ENCODE measurements around the gene UBXN10. TPM values are rescaled to one million over a fixed set of nuclear protein-coding genes. Genes with fewer than 3 reads are reported as not detected.

Gene UBXN10
- total RNA-seq, 2 donors from 2014 or later, result 1.6 to 10.6 TPM

DNA sequence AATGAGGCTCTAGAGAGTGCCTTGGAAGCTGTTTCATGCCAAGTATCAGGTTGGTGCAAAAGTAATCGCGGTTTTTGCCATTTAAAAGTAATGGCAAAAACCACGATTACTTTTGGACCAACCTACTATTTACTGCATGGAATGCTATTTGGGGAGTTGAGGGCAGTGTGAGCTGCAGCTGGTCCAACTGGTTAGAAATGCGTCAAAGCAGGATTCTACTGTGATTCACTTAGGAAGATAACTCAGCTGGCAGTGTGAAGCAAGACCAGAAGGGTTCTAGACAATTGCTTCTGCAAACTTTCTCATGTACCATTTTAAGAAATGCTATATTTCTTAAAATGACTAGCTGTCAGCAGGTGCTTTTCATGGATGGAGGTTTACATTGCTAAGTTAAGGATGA, 21.6 kb downstream of the UBXN10 start:
- TF ChIP-seq POLR2AphosphoS5 (IDR thresholded peaks at IDR 0.05) (no peak), CTCF (IDR thresholded peaks at IDR 0.05) (no peak), POLR2A (IDR thresholded peaks at IDR 0.05) (no peak)
- H3K27me3 ChIP-seq (replicated peaks; ENCODE audit: insufficient read depth), result no peaks in the 10 kb centered on the region
- no peaks in the 10 kb centered on the region for H3K36me3 ChIP-seq
- H3K4me1 ChIP-seq (replicated peaks), result no peaks in the 10 kb centered on the region
- intact Hi-C loops (cut with DNase I), result no loop called here
- no peak overlapping the region for H3K27ac ChIP-seq
- no peak overlapping the region for H3K4me3 ChIP-seq
- 43% methylated on average over 4 of the region's 4 CpGs for WGBS
- no peaks in the 10 kb centered on the region for H3K9me3 ChIP-seq
- no peak for DNase-seq (ENCODE audit: low spot score)

- H3K27ac ChIP-seq, result no peak overlapping the region
- WGBS, result 81% methylated on average over 4 of the region's 4 CpGs
These were observed 23.6 kb downstream of the UBXN10 start for GRCh38 chr1:20209471-20209870.

GRCh38 chr1:20210736-20211460, 25.0 kb downstream of the UBXN10 start:
- Histone ChIP-seq H3K4me3 (no peak overlapping the region), H3K36me3 (no peaks in the 10 kb centered on the region), H3K27ac (no peak overlapping the region), H3K27me3 (replicated peaks; ENCODE audit: insufficient read depth) (no peaks in the 10 kb centered on the region), H3K9me3 (no peaks in the 10 kb centered on the region), H3K4me1 (replicated peaks) (no peaks in the 10 kb centered on the region)
- no peak for TF ChIP-seq POLR2A (IDR thresholded peaks at IDR 0.05)
- TF ChIP-seq CTCF (IDR thresholded peaks at IDR 0.05), result no peak
- no peak for TF ChIP-seq POLR2AphosphoS5 (IDR thresholded peaks at IDR 0.05)
- DNase-seq (ENCODE audit: low spot score), result no peak
- intact Hi-C loops (cut with DNase I), result loop anchor here (5.0 to 10.0 kb wide), 2 partner anchors 154 to 234 kb away; partner anchors contain the start of gene PLA2G2A
- WGBS, result 89% methylated on average over 10 of the region's 10 CpGs

More at GRCh38 chr1:20209471-20209870, 23.6 kb downstream of the UBXN10 start:
- TF ChIP-seq POLR2AphosphoS5 (IDR thresholded peaks at IDR 0.05), result no peak
- DNase-seq (ENCODE audit: low spot score), result no peak
- Histone ChIP-seq H3K9me3 (no peaks in the 10 kb centered on the region), H3K4me1 (replicated peaks) (no peaks in the 10 kb centered on the region), H3K4me3 (no peak overlapping the region), H3K36me3 (no peaks in the 10 kb centered on the region), H3K27me3 (replicated peaks; ENCODE audit: insufficient read depth) (no peaks in the 10 kb centered on the region)
- intact Hi-C loops (cut with DNase I), result no loop called here

DNA sequence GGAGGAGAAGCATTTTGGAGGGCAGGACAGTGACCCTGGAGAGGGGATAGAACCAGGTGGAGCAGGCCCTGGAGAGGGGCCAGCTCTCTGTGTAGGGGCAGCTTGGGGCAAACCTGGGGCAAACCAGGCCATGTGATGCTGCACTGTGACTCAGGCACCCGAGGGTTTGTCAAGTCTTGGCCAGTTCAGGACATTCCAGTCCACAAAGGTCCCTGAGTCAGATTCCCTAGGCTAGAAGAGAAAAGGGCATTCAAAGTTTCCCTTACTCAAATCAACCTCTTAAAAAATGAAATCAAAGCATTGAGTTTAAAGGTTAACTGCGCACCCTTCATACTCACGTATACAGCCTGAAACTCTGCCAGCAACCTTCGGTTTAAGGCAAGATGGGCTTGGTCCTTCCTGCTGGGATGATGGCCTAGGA, 25.6 kb downstream of the UBXN10 start:
- TF ChIP-seq POLR2A (IDR thresholded peaks at IDR 0.05), result no peak
- TF ChIP-seq POLR2AphosphoS5 (IDR thresholded peaks at IDR 0.05), result no peak
- TF ChIP-seq CTCF (IDR thresholded peaks at IDR 0.05), result no peak
- Histone ChIP-seq H3K36me3 (no peaks in the 10 kb centered on the region), H3K4me3 (no peak overlapping the region), H3K27ac (no peak overlapping the region), H3K9me3 (no peaks in the 10 kb centered on the region), H3K4me1 (replicated peaks) (no peaks in the 10 kb centered on the region), H3K27me3 (replicated peaks; ENCODE audit: insufficient read depth) (no peaks in the 10 kb centered on the region)
- WGBS, result 62% methylated on average over 4 of the region's 4 CpGs
- no peak for DNase-seq (ENCODE audit: low spot score)
- intact Hi-C loops (cut with DNase I), result loop anchor here (5.0 to 10.0 kb wide), 2 partner anchors 153 to 234 kb away; partner anchors contain the start of gene PLA2G2A

GRCh38 chr1:20212085-20212684, 26.3 kb downstream of the UBXN10 start:
- Histone ChIP-seq H3K27ac (no peak overlapping the region), H3K27me3 (replicated peaks; ENCODE audit: insufficient read depth) (no peaks in the 10 kb centered on the region), H3K4me1 (replicated peaks) (no peaks in the 10 kb centered on the region), H3K9me3 (no peaks in the 10 kb centered on the region), H3K4me3 (no peak overlapping the region), H3K36me3 (no peaks in the 10 kb centered on the region)
- intact Hi-C loops (cut with DNase I), result loop anchor here (2.0 to 10.0 kb wide), 3 partner anchors 153 to 281 kb away; partner anchors contain the start of gene PLA2G2A
- DNase-seq (ENCODE audit: low spot score), result no peak
- no peak for TF ChIP-seq CTCF (IDR thresholded peaks at IDR 0.05)
- TF ChIP-seq POLR2A (IDR thresholded peaks at IDR 0.05), result no peak
- TF ChIP-seq POLR2AphosphoS5 (IDR thresholded peaks at IDR 0.05), result no peak
- 71% methylated on average over 11 of the region's 11 CpGs for WGBS
